Fibroblast of skin of left quadriceps (primary cell): ENCODE measurements around the gene TTI1.

Experiments
- DNase-seq, 2 experiments: peaks; one replicate each; pipeline ENCODE4 v3.0.0-alpha.2; 2013; ENCODE audit warnings: low read depth in 2 of 2

TTI1 gene

GRCh38 chr20:38033330-38034107, at the start of gene TTI1, which contains the start of gene RPRD1B:
Gene TTI1, minus strand, starts transcription at chr20:38033456. Its CDS starts 19,640 bp downstream, at chr20:38013816.
Gene RPRD1B, plus strand, starts transcription at chr20:38033746. Its CDS starts 202 bp downstream, at chr20:38033948.
- peak; percentile 73 to 74 for DNase-seq

GRCh38 chr20:38082894-38083293, 49.6 kb upstream of the TTI1 start:
- DNase-seq: no peak

- DNase-seq: no peak
Observed at GRCh38 chr20:38081575-38081974, 48.3 kb upstream of the TTI1 start.

- DNase-seq: no peak
Observed at GRCh38 chr20:38079353-38079752, 46.1 kb upstream of the TTI1 start.

GRCh38 chr20:38078084-38078483, 44.8 kb upstream of the TTI1 start:
- no peak for DNase-seq

- no peak for DNase-seq
Observed at GRCh38 chr20:38076548-38076947, 43.3 kb upstream of the TTI1 start.

- DNase-seq: no peak
Observed at GRCh38 chr20:38075161-38075998, 42.1 kb upstream of the TTI1 start.

GRCh38 chr20:38073307-38074071, 40.2 kb upstream of the TTI1 start:
- DNase-seq: peak; percentile 92

GRCh38 chr20:38072898-38073297, 39.6 kb upstream of the TTI1 start:
- no peak for DNase-seq

- no peak for DNase-seq
Observed at GRCh38 chr20:38067717-38068365, 34.6 kb upstream of the TTI1 start.

GRCh38 chr20:38066969-38067716, 33.9 kb upstream of the TTI1 start:
- no peak for DNase-seq

GRCh38 chr20:38065764-38066375, 32.6 kb upstream of the TTI1 start:
- no peak for DNase-seq

GRCh38 chr20:38063911-38064530, 30.8 kb upstream of the TTI1 start:
- DNase-seq: no peak

GRCh38 chr20:38062890-38063289, 29.6 kb upstream of the TTI1 start:
- no peak for DNase-seq

- DNase-seq: no peak
Observed at GRCh38 chr20:38061109-38061508, 27.9 kb upstream of the TTI1 start.

- peak; percentile 16 to 25 for DNase-seq
Observed at GRCh38 chr20:38060536-38060935, 27.3 kb upstream of the TTI1 start.

GRCh38 chr20:38059832-38060231, 26.6 kb upstream of the TTI1 start:
- DNase-seq: no peak

- DNase-seq: peak in 1 of 2 experiments; percentile 30
Observed at GRCh38 chr20:38057351-38057972, 24.2 kb upstream of the TTI1 start.

- no peak for DNase-seq
Observed at GRCh38 chr20:38055848-38056247, 22.6 kb upstream of the TTI1 start.
